Measurements from ENCODE around the gene EML1.

The EML1 gene

DNA sequence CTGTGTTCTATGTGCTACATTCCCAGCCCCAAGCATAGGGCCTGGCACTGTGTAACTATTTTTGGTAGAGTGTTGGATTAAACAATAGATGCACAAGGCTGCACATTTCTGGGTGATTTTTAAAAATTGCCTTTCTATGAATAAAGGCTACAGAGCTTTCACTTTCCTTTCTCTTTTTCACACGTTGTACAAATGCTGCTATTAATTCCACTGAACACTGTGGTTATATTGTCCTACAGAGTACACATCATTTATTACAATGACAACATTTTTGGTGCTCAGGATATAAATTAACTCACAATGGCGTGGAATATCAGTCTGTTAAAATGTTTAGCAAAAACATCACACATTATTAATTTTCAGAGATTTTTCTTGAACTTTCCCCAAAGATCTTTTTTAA lies 3.6 kb upstream of the EML1 start:
- TF ChIP-seq, protein P1, sequence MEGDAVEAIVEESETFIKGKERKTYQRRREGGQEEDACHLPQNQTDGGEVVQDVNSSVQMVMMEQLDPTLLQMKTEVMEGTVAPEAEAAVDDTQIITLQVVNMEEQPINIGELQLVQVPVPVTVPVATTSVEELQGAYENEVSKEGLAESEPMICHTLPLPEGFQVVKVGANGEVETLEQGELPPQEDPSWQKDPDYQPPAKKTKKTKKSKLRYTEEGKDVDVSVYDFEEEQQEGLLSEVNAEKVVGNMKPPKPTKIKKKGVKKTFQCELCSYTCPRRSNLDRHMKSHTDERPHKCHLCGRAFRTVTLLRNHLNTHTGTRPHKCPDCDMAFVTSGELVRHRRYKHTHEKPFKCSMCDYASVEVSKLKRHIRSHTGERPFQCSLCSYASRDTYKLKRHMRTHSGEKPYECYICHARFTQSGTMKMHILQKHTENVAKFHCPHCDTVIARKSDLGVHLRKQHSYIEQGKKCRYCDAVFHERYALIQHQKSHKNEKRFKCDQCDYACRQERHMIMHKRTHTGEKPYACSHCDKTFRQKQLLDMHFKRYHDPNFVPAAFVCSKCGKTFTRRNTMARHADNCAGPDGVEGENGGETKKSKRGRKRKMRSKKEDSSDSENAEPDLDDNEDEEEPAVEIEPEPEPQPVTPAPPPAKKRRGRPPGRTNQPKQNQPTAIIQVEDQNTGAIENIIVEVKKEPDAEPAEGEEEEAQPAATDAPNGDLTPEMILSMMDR (IDR thresholded peaks at IDR 0.05; ENCODE audit: low read depth, low read length), result no peak
- DNase-seq (ENCODE audit: low read depth in 2 of 2), result no peak
- H3K4me3 ChIP-seq (replicated peaks in 1 of 2; ENCODE audit: low read depth in 2 of 2, low read length in 2 of 2), result no peak overlapping the region

DNA sequence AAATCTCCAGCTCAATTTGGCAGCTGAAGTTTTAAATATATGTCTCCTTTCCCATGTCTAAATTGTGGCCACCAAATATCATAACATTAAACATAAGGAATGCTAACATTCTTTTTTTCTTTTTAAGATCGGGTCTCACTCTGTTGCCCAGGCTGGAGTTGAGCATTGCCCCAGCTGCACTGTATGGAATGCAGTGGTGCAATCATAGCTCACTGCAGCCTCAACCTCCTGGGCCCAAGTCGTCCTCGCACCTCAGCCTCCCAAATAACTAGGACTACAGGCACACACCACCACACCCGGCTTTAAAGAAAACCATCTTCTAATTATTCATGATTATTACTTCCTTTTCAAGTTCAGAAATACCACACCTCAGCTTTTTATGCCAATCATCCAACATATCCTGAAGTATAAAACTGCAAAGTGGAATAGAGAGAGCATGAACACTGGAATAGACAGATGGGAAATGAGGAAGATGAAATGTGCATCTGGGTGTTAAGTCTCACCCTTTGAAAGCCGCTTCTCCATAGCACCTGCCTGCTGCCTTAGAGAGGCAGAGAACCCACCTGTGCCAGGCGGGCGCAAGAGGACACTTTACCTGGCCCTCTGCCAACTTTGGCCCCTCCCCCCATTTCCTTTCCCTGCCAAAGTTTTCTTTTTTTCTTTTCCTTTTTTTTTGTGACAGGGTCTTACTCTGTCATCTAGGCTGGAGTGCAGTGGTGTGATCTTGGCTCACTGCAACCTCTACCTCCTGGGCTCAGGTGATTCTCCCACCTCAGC lies 2.8 kb upstream of the EML1 start:
- H3K4me3 ChIP-seq (replicated peaks in 1 of 2; ENCODE audit: low read depth in 2 of 2, low read length in 2 of 2), result no peak overlapping the region
- no peak for DNase-seq (ENCODE audit: low read depth in 2 of 2)
- TF ChIP-seq, protein P1 (IDR thresholded peaks at IDR 0.05; ENCODE audit: low read depth, low read length), result no peak

DNA sequence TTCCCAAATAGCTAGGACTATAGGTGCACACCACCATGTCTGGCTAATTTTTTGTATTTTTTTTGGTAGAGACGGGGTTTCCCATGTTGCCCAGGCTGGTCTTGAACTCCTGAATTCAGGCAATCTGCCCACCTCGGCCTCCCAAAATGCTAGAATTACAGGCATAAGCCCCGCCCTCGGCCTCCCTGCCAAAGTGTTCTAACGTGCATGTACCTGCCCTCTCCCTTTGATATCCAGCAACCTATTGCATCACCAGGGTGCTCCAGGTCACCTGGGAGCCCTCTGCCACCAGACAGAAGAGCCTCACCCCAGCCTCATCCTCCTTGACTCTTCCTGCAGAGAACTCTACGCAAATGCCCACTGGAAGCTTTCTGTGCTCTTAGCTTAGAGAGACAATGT lies 2.2 kb upstream of the EML1 start:
- H3K4me3 ChIP-seq (replicated peaks in 1 of 2; ENCODE audit: low read depth in 2 of 2, low read length in 2 of 2), result no peak overlapping the region
- TF ChIP-seq, protein P1 (IDR thresholded peaks at IDR 0.05; ENCODE audit: low read depth, low read length), result no peak
- no peak for DNase-seq (ENCODE audit: low read depth in 2 of 2)

DNA sequence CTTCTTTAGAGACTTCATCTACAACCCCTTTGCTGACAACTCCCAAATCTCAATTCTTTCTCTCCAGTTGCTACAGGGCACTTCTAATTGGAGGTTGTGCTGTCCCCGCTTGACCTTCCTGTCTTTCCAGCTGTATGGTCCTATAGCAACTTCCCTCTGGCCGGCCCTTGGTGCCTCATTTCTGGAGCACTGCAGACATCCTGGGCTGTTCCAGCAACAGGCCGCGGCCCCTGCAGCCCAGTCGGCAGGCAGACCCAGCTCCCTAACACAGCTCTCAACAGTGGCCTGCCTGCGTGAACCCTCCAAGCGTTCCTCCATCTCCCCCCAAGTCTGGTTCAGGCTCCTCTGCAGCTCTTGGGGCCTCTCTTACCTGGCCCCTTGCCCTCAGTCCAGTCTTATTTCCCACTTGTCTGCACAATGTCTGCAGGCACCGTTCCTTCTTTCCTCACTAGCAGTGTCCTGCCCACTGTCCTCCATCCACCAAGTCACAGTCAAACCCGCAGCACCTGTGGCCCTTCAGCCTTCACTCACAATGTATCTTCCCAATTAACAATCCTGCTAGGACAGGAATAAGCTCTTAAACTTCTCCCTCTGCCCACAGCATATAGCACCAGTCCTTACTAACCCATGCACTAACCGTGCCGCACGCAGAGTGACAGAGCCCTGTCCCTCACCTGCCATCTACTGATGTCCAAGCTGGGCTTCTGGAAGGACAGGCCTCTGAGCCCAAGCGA lies 1.6 kb upstream of the EML1 start:
- no peak overlapping the region for H3K4me3 ChIP-seq (replicated peaks in 1 of 2; ENCODE audit: low read depth in 2 of 2, low read length in 2 of 2)

DNA sequence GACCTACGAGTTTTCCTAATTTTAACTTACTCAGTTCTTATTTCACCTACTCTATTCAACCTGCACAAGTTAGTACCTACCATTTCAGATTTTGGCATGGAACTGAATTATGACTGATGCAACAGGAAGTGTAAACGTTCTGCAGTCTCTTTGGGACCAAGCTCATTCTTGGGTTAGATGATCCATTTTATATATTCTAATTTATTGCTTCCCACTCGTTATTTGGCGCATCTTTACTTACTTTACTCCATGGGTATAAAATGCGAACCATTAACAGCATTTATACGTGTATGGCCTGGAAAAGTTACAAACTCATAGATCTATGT lies 1.0 kb upstream of the EML1 start:
- DNase-seq (ENCODE audit: low read depth in 2 of 2), result peak in 1 of 2 donors; percentile 40
- TF ChIP-seq, protein P1 (IDR thresholded peaks at IDR 0.05; ENCODE audit: low read depth, low read length), result no peak
- no peak overlapping the region for H3K4me3 ChIP-seq (replicated peaks in 1 of 2; ENCODE audit: low read depth in 2 of 2, low read length in 2 of 2)

More for the DNA sequence above, 1.6 kb upstream of the EML1 start:
- TF ChIP-seq, protein P1 (IDR thresholded peaks at IDR 0.05; ENCODE audit: low read depth, low read length), result no peak
- peak in 1 of 2 donors; percentile 24 for DNase-seq (ENCODE audit: low read depth in 2 of 2)

DNA sequence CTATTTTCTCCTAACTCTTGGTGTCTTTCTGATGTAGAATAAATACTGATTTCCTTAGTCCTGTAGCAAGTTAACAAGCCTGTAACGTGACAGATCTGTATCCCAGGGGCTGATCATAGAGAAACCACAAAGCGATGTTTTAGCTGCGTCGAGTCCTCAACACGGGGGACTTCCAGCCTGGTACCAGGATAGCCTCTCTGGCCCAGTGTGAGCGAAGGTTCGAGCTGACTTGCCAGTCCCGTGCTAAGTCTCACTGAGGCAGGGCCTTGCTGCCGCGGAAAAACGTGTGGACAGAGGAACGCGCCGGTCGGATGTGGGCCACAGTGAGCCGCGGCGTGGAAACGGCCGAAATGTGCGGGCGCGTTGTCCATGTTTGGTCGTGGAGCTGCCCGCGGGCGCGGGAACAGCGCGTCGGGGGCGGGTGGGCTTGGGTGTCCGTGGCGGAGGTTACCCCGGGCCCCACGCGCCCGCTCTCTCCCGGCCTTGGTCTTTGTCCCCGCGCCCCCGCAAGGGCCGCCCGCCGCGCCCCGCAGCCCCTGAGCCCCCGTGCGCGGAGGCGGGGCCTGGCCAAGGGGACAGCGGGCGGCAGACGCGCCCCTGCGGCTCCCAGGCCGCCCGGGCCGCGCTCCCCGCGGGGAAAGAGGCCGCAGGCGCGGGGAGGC lies 531 bp upstream of the EML1 start:
- DNase-seq (ENCODE audit: low read depth in 2 of 2), result peak; percentile 21 to 35
- TF ChIP-seq, protein P1 (IDR thresholded peaks at IDR 0.05; ENCODE audit: low read depth, low read length), result no peak
- peak overlapping the region; percentile 43 to 51 for H3K4me3 ChIP-seq (replicated peaks in 1 of 2; ENCODE audit: low read depth in 2 of 2, low read length in 2 of 2)

Data from cardiac fibroblast (primary cell).